Sigmoid colon (tissue), 7 donors: ENCODE data around the gene HAL. TPM values are rescaled to one million over a fixed set of nuclear protein-coding genes. Genes with fewer than 3 reads are reported as not detected.

Experiments
- DNase-seq: peaks from one replicate; pipeline ENCODE4 v3.0.0-alpha.2; 2019
- H3K27ac ChIP-seq, 4 donors: fragments of 200-600 bp; sonication (generic); one replicate each; pipeline ENCODE4 v1.5.1; 2016 to 2019; ENCODE audit warnings: mild to moderate bottlenecking in 1 of 4
- H3K27me3 ChIP-seq, 3 donors: fragments of 200-600 bp; sonication (generic); one replicate each; pipeline ENCODE4 v1.5.1; 2019; ENCODE audit warnings: mild to moderate bottlenecking in 1 of 3
- H3K36me3 ChIP-seq, 4 donors: fragments of 200-600 bp; sonication (generic); one replicate each; pipeline ENCODE4 v1.5.1; 2016 to 2019
- H3K4me1 ChIP-seq, 4 donors: fragments of 200-600 bp; sonication (generic); one replicate each; pipeline ENCODE4 v1.5.1; 2017 to 2019
- H3K4me3 ChIP-seq, 4 donors: fragments of 200-600 bp; sonication (generic); one replicate each; pipeline ENCODE4 v1.5.1; 2017 to 2019; ENCODE audit warnings: mild to moderate bottlenecking in 2 of 4, moderate library complexity in 1 of 4
- H3K9me3 ChIP-seq, 4 donors: fragments of 200-600 bp in 3 of 4; sonication (generic) in 3 of 4; one replicate each; pipeline versions ENCODE4 v1.5.1 to v1.6.1; 2013 to 2019
- CTCF ChIP-seq, 4 experiments: fragments of 450-650 bp in 3 of 4; fragments of 200-600 bp in 1 of 4; IDR thresholded peaks; one replicate each; pipeline ENCODE4 v1.5.1; 2016 to 2019; ENCODE audit warnings: antibody characterized with exemption in 4 of 4, mild to moderate bottlenecking in 3 of 4, moderate library complexity in 2 of 4
- EP300 ChIP-seq, 4 donors: sonication (generic); formaldehyde crosslinking; IDR thresholded peaks; one replicate each; pipeline ENCODE4 v1.6.1; 2017; ENCODE audit warnings: antibody characterized with exemption in 4 of 4
- POLR2A ChIP-seq, 2 donors: fragments of 450-650 bp; IDR thresholded peaks; one replicate each; pipeline ENCODE4 v1.6.1; 2016; ENCODE audit warnings: antibody characterized with exemption in 2 of 2, mild to moderate bottlenecking in 2 of 2, moderate library complexity in 2 of 2
- POLR2AphosphoS5 ChIP-seq, 4 donors: sonication (generic); formaldehyde crosslinking; IDR thresholded peaks; one replicate each; pipeline ENCODE4 v1.6.1; 2017; ENCODE audit warnings: antibody characterized with exemption in 4 of 4
- WGBS, 2 donors: extraction: QIAGEN DNeasy Blood & Tissue Kit; methylation state at CpG; one replicate each; pipeline ENCODE4 v1.1.7; 2013; 5-methylcytosine and 5-hydroxymethylcytosine counted together
- intact Hi-C: fragments of 100-400 bp; cut with DNase I; formaldehyde crosslinking; loops from one replicate; pipeline ENCODE4 v1.15.1; 2023
- polyA plus RNA-seq, 3 donors: library from polyadenylated mRNA; stranded (reverse); fragments of 200-250 nt; gene quantifications; one replicate each; pipeline ENCODE4 v1.2.3, GENCODE V29; 2013
- total RNA-seq, 4 donors: library from RNA; depleted of rRNA; stranded (reverse); fragments of >200 nt; gene quantifications; one replicate each; pipeline ENCODE4 v1.1.0, GENCODE V29; 2016
- donor health status: healthy with polysubstance abuse.
- donor health status: Bipolar disorder and iron deficiency.
- donor health status: healthy.

Gene HAL
- total and polyA plus RNA-seq, 7 donors = under 0.01 to 0.46 (median 0.26) TPM; not detected in 3

- WGBS, 2 donors = 88% methylated on average over 3 of the region's 3 CpGs
- intact Hi-C loops = no loop called here
- Histone ChIP-seq H3K9me3 (no peaks in the 10 kb centered on the region), H3K27me3 (no peaks in the 10 kb centered on the region), H3K4me1 (no peaks in the 10 kb centered on the region), H3K27ac (no peak overlapping the region), H3K36me3 (no peaks in the 10 kb centered on the region), H3K4me3 (no peak overlapping the region)
- DNase-seq = no peak
- TF ChIP-seq POLR2A (IDR thresholded peaks at IDR 0.05) = no peak
- no peak for TF ChIP-seq EP300 (IDR thresholded peaks at IDR 0.05)
- TF ChIP-seq POLR2AphosphoS5 (IDR thresholded peaks at IDR 0.05) = no peak
- no peak for TF ChIP-seq CTCF (IDR thresholded peaks at IDR 0.05)
These were observed 17.4 kb downstream of the HAL start for GRCh38 chr12:95978774-95979173.

GRCh38 chr12:95978351-95978750 is 17.8 kb downstream of the HAL start:
- H3K4me3 ChIP-seq = no peak overlapping the region
- no peaks in the 10 kb centered on the region for H3K27me3 ChIP-seq
- no peaks in the 10 kb centered on the region for H3K4me1 ChIP-seq
- WGBS, 2 donors = 86 to 91% methylated on average over 5 of the region's 5 CpGs
- no peaks in the 10 kb centered on the region for H3K36me3 ChIP-seq
- TF ChIP-seq CTCF (IDR thresholded peaks at IDR 0.05) (no peak), EP300 (IDR thresholded peaks at IDR 0.05) (no peak), POLR2AphosphoS5 (IDR thresholded peaks at IDR 0.05) (no peak), POLR2A (IDR thresholded peaks at IDR 0.05) (no peak)
- no peaks in the 10 kb centered on the region for H3K9me3 ChIP-seq
- intact Hi-C loops = no loop called here
- no peak for DNase-seq
- H3K27ac ChIP-seq = no peak overlapping the region

GRCh38 chr12:95977764-95978305 is 18.3 kb downstream of the HAL start:
- no peaks in the 10 kb centered on the region for H3K9me3 ChIP-seq
- no peaks in the 10 kb centered on the region for H3K36me3 ChIP-seq
- TF ChIP-seq POLR2A (IDR thresholded peaks at IDR 0.05) (no peak), POLR2AphosphoS5 (IDR thresholded peaks at IDR 0.05) (no peak), EP300 (IDR thresholded peaks at IDR 0.05) (no peak), CTCF (IDR thresholded peaks at IDR 0.05) (no peak)
- H3K27me3 ChIP-seq = no peaks in the 10 kb centered on the region
- no peaks in the 10 kb centered on the region for H3K4me1 ChIP-seq
- WGBS, 2 donors = 89 to 91% methylated on average over 11 of the region's 11 CpGs
- no peak overlapping the region for H3K4me3 ChIP-seq
- intact Hi-C loops = no loop called here
- no peak for DNase-seq
- H3K27ac ChIP-seq = no peak overlapping the region

- 94 to 95% methylated on average over 8 of the region's 8 CpGs for WGBS, 2 donors
- H3K27me3 ChIP-seq = no peaks in the 10 kb centered on the region
- no peak overlapping the region for H3K27ac ChIP-seq
- no peak overlapping the region for H3K4me3 ChIP-seq
- H3K4me1 ChIP-seq = no peaks in the 10 kb centered on the region
- TF ChIP-seq POLR2AphosphoS5 (IDR thresholded peaks at IDR 0.05) (no peak), EP300 (IDR thresholded peaks at IDR 0.05) (no peak), CTCF (IDR thresholded peaks at IDR 0.05) (no peak), POLR2A (IDR thresholded peaks at IDR 0.05) (no peak)
- DNase-seq = no peak
- no peaks in the 10 kb centered on the region for H3K36me3 ChIP-seq
- intact Hi-C loops = no loop called here
- H3K9me3 ChIP-seq = no peaks in the 10 kb centered on the region
These were observed 19.7 kb downstream of the HAL start for GRCh38 chr12:95976416-95976832.

GRCh38 chr12:95975491-95975890 is 20.7 kb downstream of the HAL start:
- Histone ChIP-seq H3K9me3 (no peaks in the 10 kb centered on the region), H3K4me1 (no peaks in the 10 kb centered on the region), H3K27ac (no peak overlapping the region), H3K4me3 (no peak overlapping the region), H3K36me3 (no peaks in the 10 kb centered on the region), H3K27me3 (no peaks in the 10 kb centered on the region)
- no peak for DNase-seq
- TF ChIP-seq CTCF (IDR thresholded peaks at IDR 0.05) (no peak), EP300 (IDR thresholded peaks at IDR 0.05) (no peak), POLR2A (IDR thresholded peaks at IDR 0.05) (no peak), POLR2AphosphoS5 (IDR thresholded peaks at IDR 0.05) (no peak)
- WGBS, 2 donors = 90 to 96% methylated on average over 4 of the region's 4 CpGs
- intact Hi-C loops = no loop called here
